SKM-1 treated with dmso at 0.1 percent for 144 hours (cell line): ENCODE measurements around the gene SH3D19.
"Not testable (repeated sequence)": the region's sequence is repeated elsewhere in the genome, so short reads cannot be mapped to it uniquely, and the experiment has no call there.

ENCODE experiments used
- DNase-seq: peaks from one replicate; lab custom pipeline; 2025; ENCODE audit not compliant: unreplicated experiment; lab: John Stamatoyannopoulos, UW

Gene SH3D19

GRCh38 chr4:151322161-151322560, 3.2 kb downstream of the SH3D19 start:
- not testable (repeated sequence) for DNase-seq

GRCh38 chr4:151321586-151321985, 3.8 kb downstream of the SH3D19 start:
- no peak for DNase-seq

GRCh38 chr4:151319490-151319889, 5.9 kb downstream of the SH3D19 start:
- no peak for DNase-seq

DNA sequence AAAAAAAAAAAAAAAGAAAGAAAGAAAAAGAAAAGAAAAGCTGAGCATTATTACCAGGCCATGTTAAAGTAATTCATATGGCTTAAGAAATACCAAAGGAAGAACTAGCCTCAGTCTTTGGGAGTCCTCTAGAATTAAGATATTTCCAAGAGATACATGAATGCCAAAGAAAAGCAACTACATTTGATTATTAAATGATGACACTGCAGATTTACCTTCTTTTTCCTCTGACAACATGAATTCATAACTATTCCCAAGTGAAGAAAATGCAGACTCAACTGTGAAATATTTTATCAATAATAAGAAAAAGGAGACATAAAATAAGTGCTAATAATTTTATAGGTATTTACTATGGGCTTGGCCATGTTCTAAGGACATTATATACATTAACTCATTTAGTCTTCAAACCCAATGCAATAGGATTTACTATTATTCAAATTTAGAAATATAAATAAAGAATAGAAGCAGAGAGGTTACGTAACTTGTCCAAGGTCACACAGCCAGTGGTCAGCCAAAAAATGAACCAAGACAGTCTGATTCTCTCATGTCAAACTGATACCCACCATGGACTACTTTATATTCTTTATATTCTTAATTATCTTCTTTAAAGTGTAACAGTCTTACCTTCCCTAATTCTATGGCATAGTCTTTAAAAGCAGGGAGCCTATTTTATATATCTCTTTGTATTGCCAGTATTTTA, 6.9 kb downstream of the SH3D19 start:
- no peak for DNase-seq

GRCh38 chr4:151316645-151317044, 8.8 kb downstream of the SH3D19 start:
- DNase-seq = no peak

GRCh38 chr4:151315212-151315886, 10.1 kb downstream of the SH3D19 start:
- no peak for DNase-seq

DNA sequence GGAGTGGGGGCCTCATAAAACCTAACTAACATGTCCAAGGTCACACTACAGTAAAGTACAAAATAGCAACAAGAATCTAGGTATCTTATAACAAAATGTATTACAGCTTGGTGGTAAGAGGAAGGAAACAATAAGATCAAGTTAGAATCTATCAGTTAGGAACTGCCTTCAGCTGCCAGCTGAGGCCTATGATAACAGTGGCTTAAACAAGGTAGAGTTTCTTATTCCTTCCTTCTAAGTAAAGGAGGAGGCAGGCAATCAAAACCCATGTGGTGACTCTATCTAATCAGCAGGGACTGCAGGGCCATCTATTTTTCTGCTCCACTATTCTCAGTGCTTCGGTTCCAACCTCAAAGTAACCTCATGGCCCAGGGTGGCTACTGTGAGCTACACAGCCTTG, 10.9 kb downstream of the SH3D19 start:
- DNase-seq = no peak

DNA sequence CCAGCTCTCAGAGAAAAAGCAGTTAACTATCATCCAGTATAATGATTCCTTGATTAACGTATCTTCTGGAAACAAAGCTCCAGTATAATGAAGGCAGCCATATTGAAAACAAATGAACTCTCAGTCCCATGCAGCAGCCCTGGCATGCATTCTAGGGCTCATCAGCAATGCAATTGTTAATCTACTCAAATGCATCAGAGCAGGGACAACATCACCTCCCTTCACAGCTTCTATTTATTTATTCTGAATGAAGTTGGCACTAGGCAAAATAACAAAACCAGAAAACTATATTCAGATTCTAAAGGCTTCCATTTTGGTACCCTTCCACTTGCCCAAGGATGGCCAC, 11.4 kb downstream of the SH3D19 start:
- no peak for DNase-seq

DNA sequence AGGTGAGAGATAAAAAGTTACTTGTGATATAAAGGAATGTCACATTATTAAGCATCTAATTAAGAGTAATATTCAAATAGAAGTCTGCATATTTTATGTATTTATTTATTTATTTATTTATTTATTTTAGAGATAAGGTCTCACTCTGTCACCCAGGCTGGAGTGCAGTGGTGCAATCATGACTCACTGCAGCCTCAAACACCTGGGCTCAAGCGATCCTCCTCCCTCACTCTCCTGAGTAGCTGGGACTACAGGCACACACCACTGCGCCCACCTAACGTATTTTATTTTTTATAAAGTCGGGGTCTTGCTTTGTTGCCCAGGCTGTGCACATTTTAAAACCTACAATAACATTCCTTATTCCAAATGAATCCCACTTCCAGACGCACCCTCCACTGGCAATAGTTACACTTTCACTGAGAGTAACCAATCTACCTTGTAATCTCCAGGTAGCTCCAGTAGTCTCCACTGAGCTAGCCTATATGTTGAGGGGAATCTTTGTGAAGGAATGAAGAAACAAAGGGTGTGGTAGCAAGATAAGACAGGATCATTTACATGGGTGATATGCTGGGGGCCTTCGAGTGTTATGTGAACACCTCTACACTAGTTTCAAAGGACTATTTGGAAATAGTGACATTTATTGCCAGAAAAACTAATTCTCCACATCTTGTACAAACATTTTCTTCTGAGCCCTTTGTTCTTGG, 11.9 kb downstream of the SH3D19 start:
- DNase-seq = no peak

GRCh38 chr4:151310124-151310728, 15.2 kb downstream of the SH3D19 start:
- DNase-seq = no peak

GRCh38 chr4:151304755-151305154, 20.6 kb downstream of the SH3D19 start:
- no peak for DNase-seq

DNA sequence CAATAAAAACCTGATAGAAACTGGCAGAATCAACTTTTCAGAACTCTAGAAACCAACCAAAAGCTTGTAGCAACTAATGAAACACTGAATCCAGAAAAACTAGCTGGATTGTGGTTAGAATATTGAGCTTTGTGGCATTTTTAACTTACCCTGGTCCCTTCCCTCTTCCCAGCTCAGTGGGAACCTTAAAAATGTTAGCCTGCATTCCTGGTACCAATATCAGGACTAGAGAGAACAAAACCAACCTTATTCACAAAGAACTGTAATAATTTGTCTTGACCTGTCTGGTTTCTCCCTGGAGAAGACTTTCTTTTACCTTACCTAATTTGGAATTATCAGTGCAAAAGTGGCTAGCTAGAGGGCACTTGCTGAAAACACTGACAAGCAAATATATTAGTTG, 21.2 kb downstream of the SH3D19 start:
- DNase-seq = no peak

DNA sequence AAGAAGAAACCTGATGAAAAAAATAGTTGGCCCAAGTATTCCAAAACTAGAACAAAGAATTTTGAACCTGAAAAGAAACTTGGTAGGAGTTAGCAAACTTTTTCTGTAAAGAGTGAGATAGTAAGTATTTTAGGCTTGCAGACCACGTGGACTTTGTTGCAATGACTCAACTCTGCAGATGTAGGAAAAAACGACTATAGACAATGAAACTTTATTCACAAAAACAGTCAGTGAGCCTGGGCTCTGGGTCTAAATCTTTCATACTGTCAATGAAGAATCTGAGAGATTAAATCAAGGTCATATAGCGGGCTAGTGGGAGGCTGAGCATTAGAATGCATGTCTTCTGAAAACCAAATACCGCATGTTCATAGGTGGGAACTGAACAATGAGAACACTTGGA, 23.0 kb downstream of the SH3D19 start:
- DNase-seq = no peak

- no peak for DNase-seq
These were observed 28.2 kb downstream of the SH3D19 start for GRCh38 chr4:151297170-151297569.

DNA sequence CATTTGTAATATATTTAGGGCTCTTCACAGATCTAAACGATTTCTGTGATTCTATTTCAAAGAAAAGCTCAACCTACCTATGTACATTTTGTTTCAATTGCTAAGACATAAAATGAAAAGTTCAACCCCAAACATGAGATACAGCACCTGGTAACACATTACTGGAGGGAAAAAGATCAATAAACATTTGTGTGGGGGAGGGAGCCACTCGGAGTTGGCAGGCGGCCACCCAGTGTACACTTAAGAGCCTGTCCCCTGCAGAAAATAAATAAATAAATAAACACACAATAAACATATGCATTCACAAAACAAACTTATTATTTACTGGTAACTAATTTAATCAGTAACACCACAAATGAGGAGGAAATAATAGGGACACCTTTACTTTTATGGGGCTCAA, 29.2 kb downstream of the SH3D19 start:
- no peak for DNase-seq

- no peak for DNase-seq
These were observed 30.4 kb downstream of the SH3D19 start for GRCh38 chr4:151294833-151295496.

GRCh38 chr4:151292038-151292437, 33.4 kb downstream of the SH3D19 start:
- no peak for DNase-seq

GRCh38 chr4:151291485-151291884, 33.9 kb downstream of the SH3D19 start:
- DNase-seq = no peak

DNA sequence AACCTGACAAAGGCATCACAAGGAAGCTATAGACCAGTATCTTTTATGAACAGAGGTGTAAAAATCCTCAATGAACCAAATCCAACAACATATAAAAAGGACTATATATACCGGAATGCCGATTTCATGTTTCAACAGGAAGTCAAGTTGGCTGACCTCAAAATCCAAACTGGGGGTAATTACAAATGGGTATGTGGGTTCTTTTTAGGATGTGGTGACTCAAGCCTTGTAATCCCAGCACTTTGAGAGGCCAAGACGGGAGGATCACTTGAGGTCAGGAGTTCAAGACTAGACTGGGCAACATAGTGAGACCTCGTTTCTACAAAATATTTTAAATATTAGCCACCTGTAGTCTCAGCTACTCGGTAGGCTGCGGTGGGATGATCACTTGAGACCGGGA, 38.0 kb downstream of the SH3D19 start:
- no peak for DNase-seq

GRCh38 chr4:151284534-151285245, 40.7 kb downstream of the SH3D19 start:
- DNase-seq = no peak
